ENCODE measurements around the gene SLX4IP. TPM values are rescaled to one million over a fixed set of nuclear protein-coding genes. Genes with fewer than 3 reads are reported as not detected.

The SLX4IP gene
- total and polyA plus RNA-seq, 2 of the 13 experiments (the other 11 are each of a cell fraction or from before 2014, with no cell fraction given), result 3.6 to 7.3 TPM

DNA sequence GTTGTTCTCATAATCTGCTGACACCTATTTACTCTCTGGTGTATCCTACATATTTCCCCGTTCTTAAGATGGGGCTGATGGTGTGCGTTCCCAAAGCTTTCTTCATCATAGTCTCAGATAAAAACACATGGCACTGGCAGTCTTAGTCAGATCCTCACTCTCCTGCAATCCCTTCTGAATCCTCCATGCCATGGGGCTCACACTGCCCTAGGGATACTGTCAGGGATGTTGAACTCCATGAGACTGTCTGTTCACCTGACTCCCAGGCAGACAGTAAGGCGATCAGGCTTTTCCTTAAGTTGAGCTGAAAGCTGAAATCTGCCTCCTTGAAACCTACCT, 76.0 kb downstream of the SLX4IP start (continued):
- TF ChIP-seq, protein P1, sequence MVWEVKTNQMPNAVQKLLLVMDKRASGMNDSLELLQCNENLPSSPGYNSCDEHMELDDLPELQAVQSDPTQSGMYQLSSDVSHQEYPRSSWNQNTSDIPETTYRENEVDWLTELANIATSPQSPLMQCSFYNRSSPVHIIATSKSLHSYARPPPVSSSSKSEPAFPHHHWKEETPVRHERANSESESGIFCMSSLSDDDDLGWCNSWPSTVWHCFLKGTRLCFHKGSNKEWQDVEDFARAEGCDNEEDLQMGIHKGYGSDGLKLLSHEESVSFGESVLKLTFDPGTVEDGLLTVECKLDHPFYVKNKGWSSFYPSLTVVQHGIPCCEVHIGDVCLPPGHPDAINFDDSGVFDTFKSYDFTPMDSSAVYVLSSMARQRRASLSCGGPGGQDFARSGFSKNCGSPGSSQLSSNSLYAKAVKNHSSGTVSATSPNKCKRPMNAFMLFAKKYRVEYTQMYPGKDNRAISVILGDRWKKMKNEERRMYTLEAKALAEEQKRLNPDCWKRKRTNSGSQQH (CRISPR knock-in tag; IDR thresholded peaks at IDR 0.05; ENCODE audit: low read depth), result 0 out of 2 replicates have a peak, but pooled peaks have one; percentile 34
- no peak for TF ChIP-seq SETDB1 (CRISPR knock-in tag; IDR thresholded peaks at IDR 0.05; ENCODE audit: borderline replicate concordance)
- peak; percentile 34; the same call in 1 of the 2 replicates for TF ChIP-seq SMAD9 (CRISPR knock-in tag; IDR thresholded peaks at IDR 0.05)
- TF ChIP-seq YEATS2 (CRISPR knock-in tag; IDR thresholded peaks at IDR 0.05; ENCODE audit: borderline replicate concordance), result 0 out of 2 replicates have a peak, but pooled peaks have one; percentile 21
- TF ChIP-seq SSRP1 (CRISPR knock-in tag; IDR thresholded peaks at IDR 0.05), result 0 out of 2 replicates have a peak, but pooled peaks have one; percentile 9

DNA sequence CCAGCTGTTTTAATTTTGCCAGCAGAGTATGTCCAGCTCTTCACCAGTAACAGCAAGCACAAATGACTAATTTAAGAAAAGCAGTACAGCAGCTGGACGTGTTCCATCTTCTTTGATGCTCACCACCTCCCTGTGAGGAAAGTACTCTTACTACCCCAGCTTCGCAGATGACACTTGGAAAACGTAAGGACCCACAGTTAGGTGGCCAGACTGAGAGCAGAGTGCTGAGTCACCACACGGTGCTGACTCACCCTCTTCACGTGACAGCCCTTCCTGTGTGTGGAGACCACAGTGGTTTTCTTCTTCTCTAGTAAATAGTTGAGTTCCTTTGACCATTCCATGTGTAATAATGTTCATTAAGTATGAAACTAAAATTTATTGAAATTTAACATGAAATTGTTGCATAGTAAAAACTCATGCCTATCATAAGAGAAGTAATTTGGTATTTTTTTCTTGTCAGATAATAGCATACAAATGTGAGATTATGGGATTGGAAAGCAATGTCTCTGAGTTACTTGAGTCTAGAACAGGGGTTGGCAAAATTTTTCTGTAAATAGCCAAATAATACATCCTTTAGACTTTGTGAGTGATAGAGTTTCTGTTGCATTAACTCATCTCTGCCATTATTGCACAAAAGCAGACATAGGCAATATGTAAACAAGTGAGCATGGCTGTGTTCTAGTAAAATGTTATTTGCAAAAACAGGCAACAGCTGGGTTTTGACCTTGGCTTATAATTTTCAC, 76.6 kb downstream of the SLX4IP start:
- 27% methylated on average over 5 of the region's 5 CpGs for WGBS (ENCODE audit: low lambda C conversion rate)
- Histone ChIP-seq H3K9me3 (ENCODE audit: low read length) (no peaks in the 10 kb centered on the region), H3K4me3 (replicated peaks in 1 of 3; ENCODE audit: insufficient read depth in 1 of 3, low read depth in 2 of 3, low read length in 3 of 3) (no peak overlapping the region; a peak in 1 of 6 replicates), H3K4me2 (ENCODE audit: low read depth, low read length) (peak overlapping the region; percentile 39), H3K27ac (ENCODE audit: extremely low read length, insufficient read depth, low read length) (peak overlapping the region; percentile 51), H4K20me1 (ENCODE audit: insufficient read depth, low read length) (no peaks in the 10 kb centered on the region), H3K36me3 (replicated peaks in 1 of 2; ENCODE audit: control insufficient read depth in 1 of 2, insufficient read depth in 2 of 2, low read length in 2 of 2) (no peaks in the 10 kb centered on the region; a peak in 1 of 5 replicates), H2AFZ (ENCODE audit: low read length) (no peak overlapping the region), H3K27me3 (ENCODE audit: control insufficient read depth in 1 of 2, insufficient read depth in 2 of 2, low read length in 2 of 2) (no peaks in the 10 kb centered on the region), H3K9ac (ENCODE audit: insufficient read depth, low read depth, low read length) (peak overlapping the region; percentile 46), H3K79me2 (ENCODE audit: insufficient read depth, low read length) (peaks cover 2% of the 10 kb centered on the region), H3K4me1 (ENCODE audit: insufficient read depth, low read length) (peaks cover 31% of the 10 kb centered on the region)
- ChIA-PET CTCF (ENCODE audit: low intra/inter-chr PET ratio, low total read pairs) (no interaction called here), POLR2A (interaction anchor here (1.0 to 4.0 kb wide), 5 partner anchors 10 to 163 kb away, joined by 3 to 36 read pairs (median 4); partner anchors contain the start of genes MKKS and SLX4IP)
- BruUV-seq (replicated peaks), result TSS peak; percentile 53
- FAIRE-seq (peak; percentile 95), DNase-seq (ENCODE audit: low spot score) (peak; percentile 87), ATAC-seq (peak; percentile 96)
- in situ Hi-C loops (cut with HindIII; ENCODE audit: extremely low pct_ligation_motif_present, low pct_unique_long_range_greater_than_20kb) (no loop called here), intact Hi-C loops (cut with micrococcal nuclease; ENCODE audit: unreplicated experiment) (no loop called here)
- TF ChIP-seq ZNF335 (CRISPR knock-in tag; IDR thresholded peaks at IDR 0.05) (peak; percentile 96), ZNF12 (CRISPR knock-in tag; IDR thresholded peaks at IDR 0.05) (peak; percentile 65; the same call in 1 of the 2 replicates), ZFYVE20 (CRISPR knock-in tag; IDR thresholded peaks at IDR 0.05; ENCODE audit: borderline replicate concordance, low read depth) (no peak), IKZF1 (IDR thresholded peaks at IDR 0.05) (no peak), ZNF253 (CRISPR knock-in tag; IDR thresholded peaks at IDR 0.05; ENCODE audit: borderline replicate concordance) (no peak), KAT8 (CRISPR knock-in tag; IDR thresholded peaks at IDR 0.05) (peak; percentile 86)
- TF ChIP-seq, protein P2, sequence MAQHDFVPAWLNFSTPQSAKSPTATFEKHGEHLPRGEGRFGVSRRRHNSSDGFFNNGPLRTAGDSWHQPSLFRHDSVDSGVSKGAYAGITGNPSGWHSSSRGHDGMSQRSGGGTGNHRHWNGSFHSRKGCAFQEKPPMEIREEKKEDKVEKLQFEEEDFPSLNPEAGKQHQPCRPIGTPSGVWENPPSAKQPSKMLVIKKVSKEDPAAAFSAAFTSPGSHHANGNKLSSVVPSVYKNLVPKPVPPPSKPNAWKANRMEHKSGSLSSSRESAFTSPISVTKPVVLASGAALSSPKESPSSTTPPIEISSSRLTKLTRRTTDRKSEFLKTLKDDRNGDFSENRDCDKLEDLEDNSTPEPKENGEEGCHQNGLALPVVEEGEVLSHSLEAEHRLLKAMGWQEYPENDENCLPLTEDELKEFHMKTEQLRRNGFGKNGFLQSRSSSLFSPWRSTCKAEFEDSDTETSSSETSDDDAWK (CRISPR knock-in tag; IDR thresholded peaks at IDR 0.05), result no peak
- TF ChIP-seq, protein P3, sequence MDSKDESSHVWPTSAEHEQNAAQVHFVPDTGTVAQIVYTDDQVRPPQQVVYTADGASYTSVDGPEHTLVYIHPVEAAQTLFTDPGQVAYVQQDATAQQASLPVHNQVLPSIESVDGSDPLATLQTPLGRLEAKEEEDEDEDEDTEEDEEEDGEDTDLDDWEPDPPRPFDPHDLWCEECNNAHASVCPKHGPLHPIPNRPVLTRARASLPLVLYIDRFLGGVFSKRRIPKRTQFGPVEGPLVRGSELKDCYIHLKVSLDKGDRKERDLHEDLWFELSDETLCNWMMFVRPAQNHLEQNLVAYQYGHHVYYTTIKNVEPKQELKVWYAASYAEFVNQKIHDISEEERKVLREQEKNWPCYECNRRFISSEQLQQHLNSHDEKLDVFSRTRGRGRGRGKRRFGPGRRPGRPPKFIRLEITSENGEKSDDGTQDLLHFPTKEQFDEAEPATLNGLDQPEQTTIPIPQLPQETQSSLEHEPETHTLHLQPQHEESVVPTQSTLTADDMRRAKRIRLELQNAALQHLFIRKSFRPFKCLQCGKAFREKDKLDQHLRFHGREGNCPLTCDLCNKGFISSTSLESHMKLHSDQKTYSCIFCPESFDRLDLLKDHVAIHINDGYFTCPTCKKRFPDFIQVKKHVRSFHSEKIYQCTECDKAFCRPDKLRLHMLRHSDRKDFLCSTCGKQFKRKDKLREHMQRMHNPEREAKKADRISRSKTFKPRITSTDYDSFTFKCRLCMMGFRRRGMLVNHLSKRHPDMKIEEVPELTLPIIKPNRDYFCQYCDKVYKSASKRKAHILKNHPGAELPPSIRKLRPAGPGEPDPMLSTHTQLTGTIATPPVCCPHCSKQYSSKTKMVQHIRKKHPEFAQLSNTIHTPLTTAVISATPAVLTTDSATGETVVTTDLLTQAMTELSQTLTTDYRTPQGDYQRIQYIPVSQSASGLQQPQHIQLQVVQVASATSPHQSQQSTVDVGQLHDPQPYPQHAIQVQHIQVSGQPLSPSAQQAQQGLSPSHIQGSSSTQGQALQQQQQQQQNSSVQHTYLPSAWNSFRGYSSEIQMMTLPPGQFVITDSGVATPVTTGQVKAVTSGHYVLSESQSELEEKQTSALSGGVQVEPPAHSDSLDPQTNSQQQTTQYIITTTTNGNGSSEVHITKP (CRISPR knock-in tag; IDR thresholded peaks at IDR 0.05; ENCODE audit: low read depth), result peak; percentile 72; the same call in 1 of the 2 replicates
- TF ChIP-seq, protein P4, sequence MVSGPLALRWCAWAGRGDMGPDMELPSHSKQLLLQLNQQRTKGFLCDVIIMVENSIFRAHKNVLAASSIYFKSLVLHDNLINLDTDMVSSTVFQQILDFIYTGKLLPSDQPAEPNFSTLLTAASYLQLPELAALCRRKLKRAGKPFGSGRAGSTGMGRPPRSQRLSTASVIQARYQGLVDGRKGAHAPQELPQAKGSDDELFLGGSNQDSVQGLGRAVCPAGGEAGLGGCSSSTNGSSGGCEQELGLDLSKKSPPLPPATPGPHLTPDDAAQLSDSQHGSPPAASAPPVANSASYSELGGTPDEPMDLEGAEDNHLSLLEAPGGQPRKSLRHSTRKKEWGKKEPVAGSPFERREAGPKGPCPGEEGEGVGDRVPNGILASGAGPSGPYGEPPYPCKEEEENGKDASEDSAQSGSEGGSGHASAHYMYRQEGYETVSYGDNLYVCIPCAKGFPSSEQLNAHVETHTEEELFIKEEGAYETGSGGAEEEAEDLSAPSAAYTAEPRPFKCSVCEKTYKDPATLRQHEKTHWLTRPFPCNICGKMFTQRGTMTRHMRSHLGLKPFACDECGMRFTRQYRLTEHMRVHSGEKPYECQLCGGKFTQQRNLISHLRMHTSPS (CRISPR knock-in tag; IDR thresholded peaks at IDR 0.05; ENCODE audit: low read depth), result no peak
